HuH-7 (cell line): ENCODE results near the gene EPS15.

Experiments used
- DNase-seq: peaks from one replicate; pipeline ENCODE4 v3.0.0; 2011; ENCODE audit warnings: low spot score

The EPS15 gene

DNA sequence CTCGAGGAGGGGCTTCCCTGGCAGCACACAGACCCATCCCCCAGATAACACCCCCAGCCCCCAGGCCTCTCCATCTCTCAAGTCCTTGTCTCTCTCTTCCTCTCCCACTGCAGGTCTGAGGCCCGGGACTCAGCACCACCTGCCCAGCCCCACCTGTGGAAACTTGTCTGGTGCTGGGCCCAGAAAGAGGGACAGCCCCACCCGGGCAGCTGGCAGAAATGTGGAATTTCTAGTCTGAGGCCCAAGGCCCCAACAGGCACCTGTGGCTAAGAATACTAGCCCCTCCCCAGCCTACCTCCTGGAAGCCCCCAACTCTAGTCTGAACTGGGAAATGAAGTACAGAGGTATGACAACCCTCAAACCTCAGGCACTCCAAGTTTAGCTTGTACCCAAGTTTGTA is 204.1 kb downstream of the EPS15 start:
- no peak for DNase-seq

GRCh38 chr1:51313961-51314777 is 204.9 kb downstream of the EPS15 start:
- no peak for DNase-seq

DNA sequence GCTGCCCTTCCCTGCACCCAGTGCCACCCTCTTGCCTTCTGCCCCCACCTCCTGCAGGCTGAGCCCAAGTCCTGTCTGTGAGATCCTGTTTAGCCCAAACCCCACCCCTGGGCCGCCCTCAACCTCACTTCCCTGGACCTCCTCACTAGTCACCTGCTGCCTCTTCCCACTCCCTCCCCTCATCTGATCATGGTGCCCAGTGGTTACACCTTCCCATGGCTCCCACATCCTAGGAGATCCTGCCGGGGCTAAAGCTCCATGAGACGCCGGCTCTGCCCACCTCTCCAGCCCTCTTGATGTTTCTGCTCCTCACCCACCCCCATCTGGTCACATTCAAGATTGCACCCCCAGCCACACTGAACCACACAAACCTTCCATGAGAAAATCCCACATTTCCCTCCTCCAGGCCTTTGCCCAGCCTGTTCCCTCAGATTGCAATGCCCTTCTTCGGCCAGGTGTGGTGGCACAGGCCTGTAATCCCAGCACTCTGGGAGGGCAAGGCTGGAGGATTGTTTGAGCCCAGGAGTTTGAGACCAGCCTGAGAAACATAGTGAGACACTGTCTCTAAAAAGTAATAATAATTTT is 205.7 kb downstream of the EPS15 start:
- DNase-seq: no peak

DNA sequence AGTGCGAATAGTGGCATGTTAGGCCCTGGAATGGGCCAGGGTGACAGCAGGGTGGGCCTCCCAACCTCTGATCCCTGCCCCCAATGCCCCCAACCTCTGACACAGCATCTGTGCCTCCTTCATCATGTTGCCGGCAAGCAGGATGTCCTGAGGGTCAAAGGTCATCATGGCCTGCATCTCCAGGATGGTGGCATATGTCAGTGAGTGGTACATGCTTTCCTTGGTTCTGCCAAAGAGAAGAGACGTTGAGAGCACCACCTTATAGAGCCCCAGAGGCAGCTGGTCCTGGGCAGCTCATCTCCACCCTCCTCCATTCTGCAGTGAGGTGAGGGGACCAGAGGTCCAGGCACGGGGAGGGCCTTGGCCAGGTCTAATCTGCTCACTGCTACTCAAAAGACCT is 206.3 kb downstream of the EPS15 start:
- no peak for DNase-seq

GRCh38 chr1:51311826-51312225 is 207.2 kb downstream of the EPS15 start:
- DNase-seq: no peak

GRCh38 chr1:51310871-51311613 is 208.0 kb downstream of the EPS15 start:
- no peak for DNase-seq

DNA sequence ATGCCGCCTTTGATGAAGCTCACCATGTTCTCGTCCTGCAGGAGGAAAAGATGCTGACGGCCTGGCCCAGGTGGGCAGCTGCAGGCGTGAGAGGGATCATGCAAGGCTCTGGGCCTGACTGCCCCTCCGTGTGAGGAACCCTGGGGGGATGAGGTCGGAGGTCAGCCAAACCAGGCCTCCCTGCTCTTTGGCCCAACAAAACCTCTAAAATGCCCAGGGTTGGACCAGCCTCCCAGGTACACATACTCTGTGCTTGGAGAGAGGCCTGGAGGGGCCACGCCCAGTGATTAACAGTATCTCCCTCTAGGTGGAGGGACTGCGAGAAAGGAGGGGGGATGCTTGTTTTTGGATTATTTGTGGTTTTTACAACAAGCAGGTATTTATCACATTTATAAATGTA is 209.8 kb downstream of the EPS15 start:
- no peak for DNase-seq

DNA sequence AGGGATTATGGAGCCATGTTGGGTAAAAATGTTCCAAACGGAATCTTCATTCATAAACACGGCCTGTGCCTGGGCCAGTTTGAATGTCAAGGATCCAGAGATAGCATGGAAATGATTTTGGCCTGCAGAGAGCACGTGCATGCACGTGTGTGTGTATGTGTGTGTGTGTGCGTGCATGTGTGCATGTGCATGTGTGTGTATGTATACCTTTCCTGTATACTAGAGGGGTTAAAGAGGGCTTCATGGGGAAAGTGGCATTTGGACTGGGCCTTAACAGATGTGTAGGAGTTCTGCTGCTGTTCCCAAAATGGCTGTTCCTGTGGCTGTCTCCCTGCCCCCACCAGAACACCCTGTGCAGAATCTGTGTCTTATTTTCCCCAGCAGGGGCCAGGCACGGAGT is 210.4 kb downstream of the EPS15 start:
- DNase-seq: no peak

DNA sequence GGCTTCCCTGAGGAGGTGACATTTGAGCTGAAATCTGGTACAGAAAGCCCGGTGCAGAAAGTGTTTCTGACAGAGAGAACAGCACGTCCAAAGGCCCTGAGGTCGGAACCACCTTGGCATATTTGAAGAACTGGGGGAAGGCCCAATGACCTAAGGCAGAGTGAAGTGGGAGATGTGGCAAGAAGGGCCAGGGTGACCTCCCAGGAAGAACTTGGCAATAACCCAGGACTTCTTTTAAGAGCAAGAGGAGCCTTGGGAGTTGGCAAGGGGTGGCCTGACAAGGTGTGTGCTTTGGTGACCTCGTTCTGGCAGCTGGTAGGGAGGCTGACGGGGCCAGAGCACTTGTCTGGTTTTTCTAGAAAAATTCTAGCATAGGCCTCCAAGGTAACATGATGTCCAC is 212.1 kb downstream of the EPS15 start:
- no peak for DNase-seq

DNA sequence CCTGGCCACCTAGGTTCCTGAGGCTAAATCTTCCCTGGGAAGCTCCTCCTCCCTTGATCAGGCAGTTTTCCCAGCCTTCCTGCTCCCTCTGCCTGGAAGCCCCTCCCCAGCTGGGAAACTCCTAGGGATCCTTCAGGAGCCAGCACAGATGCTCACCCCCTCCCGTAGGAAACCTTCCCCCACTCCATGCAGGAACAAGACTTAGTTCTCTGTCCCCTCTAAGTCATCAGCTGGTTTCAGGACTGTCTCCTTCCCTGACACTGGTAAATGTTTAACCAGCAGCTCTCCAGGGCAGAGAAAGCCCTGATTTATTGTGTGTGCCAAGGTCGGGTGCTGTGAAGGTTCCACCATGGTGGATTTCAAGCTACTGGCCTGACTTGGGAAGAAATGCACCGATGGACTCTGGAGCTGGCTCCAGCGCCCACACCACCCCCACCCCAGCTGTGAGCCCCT is 213.7 kb downstream of the EPS15 start:
- peak; percentile 73 for DNase-seq

DNA sequence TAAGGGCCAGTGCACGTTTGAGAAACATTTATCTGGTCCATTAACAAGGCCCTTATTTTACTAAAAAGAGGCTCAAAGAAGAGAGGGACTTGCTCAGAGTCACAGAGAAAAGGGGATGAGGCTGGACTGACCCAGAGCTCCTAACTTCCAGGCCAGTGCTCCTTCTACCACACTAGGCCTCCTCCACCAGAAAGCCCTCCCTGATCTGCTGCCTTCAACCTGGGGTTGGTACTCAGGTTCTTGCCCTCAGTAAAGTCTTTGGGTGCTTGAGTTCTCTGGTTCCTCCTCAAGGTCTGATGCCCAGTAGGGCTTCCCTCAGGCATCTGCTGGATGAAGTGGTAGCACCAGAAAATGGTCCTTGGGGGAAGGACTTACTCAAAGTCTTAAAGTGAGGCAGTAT is 214.7 kb downstream of the EPS15 start:
- DNase-seq: no peak
